PC-3 (cell line): ENCODE data around the gene AKR1C2.

Experiments
- EZH2phosphoT487 ChIP-seq: fragments of 300-600 bp; sonication (generic); IDR thresholded peaks from 2 replicates; pipeline ENCODE4 v1.6.1; 2018; ENCODE audit warnings: mild to moderate bottlenecking, antibody characterized with exemption, low read length, borderline replicate concordance
- TF ChIP-seq, protein P1 (sequence below): fragments of 300-600 bp; sonication (generic); conservative IDR thresholded peaks from 2 replicates; pipeline ENCODE4 v1.5.1; 2017; ENCODE audit warnings: antibody characterized with exemption, low read depth, mild to moderate bottlenecking, low read length

DNA sequence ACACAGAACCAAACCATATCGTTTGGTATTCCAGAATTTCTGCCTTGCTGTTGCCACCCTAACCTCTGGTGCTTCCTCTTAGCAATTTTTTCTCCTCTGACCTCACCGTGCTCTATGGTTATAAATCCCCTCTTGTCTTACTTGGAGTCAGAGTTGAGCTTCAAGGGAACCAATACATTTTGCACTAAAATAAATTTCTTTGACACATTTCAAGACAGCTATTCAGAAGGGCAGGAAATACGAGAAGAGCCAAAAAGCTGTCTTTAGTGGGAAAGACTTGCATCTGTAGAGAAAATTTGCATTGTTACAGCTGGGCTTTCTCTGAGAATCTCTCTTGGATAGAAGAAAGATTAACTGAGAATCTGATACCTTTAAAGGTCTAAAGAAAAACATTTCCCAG, 14.5 kb upstream of the AKR1C2 start:
- TF ChIP-seq, protein P1, sequence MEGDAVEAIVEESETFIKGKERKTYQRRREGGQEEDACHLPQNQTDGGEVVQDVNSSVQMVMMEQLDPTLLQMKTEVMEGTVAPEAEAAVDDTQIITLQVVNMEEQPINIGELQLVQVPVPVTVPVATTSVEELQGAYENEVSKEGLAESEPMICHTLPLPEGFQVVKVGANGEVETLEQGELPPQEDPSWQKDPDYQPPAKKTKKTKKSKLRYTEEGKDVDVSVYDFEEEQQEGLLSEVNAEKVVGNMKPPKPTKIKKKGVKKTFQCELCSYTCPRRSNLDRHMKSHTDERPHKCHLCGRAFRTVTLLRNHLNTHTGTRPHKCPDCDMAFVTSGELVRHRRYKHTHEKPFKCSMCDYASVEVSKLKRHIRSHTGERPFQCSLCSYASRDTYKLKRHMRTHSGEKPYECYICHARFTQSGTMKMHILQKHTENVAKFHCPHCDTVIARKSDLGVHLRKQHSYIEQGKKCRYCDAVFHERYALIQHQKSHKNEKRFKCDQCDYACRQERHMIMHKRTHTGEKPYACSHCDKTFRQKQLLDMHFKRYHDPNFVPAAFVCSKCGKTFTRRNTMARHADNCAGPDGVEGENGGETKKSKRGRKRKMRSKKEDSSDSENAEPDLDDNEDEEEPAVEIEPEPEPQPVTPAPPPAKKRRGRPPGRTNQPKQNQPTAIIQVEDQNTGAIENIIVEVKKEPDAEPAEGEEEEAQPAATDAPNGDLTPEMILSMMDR: no peak
- TF ChIP-seq EZH2phosphoT487: no peak
